ENCODE measurements around the gene TRUB2. TPM values are rescaled to one million over a fixed set of nuclear protein-coding genes. Genes with fewer than 3 reads are reported as not detected.
"Not testable (repeated sequence)": the region's sequence is repeated elsewhere in the genome, so short reads cannot be mapped to it uniquely, and the experiment has no call there.

Gene TRUB2
- total RNA-seq, 1 donor from 2014 or later: 29.2 TPM

- TF ChIP-seq, protein P1, sequence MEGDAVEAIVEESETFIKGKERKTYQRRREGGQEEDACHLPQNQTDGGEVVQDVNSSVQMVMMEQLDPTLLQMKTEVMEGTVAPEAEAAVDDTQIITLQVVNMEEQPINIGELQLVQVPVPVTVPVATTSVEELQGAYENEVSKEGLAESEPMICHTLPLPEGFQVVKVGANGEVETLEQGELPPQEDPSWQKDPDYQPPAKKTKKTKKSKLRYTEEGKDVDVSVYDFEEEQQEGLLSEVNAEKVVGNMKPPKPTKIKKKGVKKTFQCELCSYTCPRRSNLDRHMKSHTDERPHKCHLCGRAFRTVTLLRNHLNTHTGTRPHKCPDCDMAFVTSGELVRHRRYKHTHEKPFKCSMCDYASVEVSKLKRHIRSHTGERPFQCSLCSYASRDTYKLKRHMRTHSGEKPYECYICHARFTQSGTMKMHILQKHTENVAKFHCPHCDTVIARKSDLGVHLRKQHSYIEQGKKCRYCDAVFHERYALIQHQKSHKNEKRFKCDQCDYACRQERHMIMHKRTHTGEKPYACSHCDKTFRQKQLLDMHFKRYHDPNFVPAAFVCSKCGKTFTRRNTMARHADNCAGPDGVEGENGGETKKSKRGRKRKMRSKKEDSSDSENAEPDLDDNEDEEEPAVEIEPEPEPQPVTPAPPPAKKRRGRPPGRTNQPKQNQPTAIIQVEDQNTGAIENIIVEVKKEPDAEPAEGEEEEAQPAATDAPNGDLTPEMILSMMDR (IDR thresholded peaks at IDR 0.05; ENCODE audit: unreplicated experiment): no peak
- Mint-ChIP-seq H3K27ac (peak overlapping the region; percentile 82), H3K4me1 (ENCODE audit: low read depth) (peaks cover 11% of the 10 kb centered on the region), H3K27me3 (no peaks in the 10 kb centered on the region), H3K36me3 (ENCODE audit: insufficient read depth) (peaks cover 3% of the 10 kb centered on the region), H3K9me3 (ENCODE audit: low read depth) (no peaks in the 10 kb centered on the region), H3K4me3 (ENCODE audit: low read depth) (no peak overlapping the region)
- no peak for DNase-seq (ENCODE audit: low spot score, unreplicated experiment)
These were observed 42.1 kb downstream of the TRUB2 start for GRCh38 chr9:128280084-128280622.

DNA sequence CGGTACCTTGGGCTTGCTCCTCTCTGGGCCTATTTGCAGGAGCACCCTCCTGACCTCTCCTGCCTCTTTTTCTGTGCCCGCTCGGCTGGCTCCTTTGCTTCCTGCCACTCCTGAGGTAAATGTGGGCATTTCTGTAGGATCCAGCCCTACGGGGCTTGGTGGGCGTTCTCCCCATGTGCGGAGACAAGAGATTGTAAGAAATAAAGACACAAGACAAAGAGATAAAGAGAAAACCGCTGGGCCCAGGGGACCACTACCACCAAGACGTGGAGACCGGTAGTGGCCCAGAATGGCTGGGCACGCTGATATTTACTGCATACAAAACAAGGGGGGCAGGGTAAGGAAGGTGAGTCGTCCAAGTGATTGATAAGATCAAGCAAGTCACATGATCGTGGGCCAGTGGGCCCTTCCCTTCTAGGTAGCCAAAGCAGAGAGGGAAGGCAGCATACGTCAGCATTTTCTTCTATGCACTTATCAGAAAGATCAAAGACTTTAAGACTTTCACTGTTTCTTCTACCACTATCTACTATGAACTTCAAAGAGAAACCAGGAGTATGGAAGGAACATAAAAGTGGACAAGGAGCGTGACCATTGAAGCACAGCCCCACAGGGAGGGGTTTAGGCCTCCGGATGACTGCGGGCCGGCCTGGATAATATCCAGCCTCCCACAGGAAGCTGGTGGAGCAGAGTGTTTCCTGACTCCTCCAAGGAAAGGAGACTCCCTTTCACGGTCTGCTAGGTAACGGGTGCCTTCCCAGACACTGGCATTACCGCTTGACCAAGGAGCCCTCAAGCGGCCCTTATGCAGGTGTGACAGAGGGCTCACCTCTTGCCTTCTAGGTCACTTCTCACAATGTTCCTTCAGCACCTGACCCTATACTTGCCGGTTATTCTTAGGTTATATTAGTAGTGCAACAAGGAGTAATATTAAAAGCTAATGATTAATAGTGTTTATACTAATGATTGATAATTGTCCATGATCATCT, 42.9 kb downstream of the TRUB2 start:
- not testable (repeated sequence) for H3K4me3 Mint-ChIP-seq (ENCODE audit: low read depth); H3K9me3 Mint-ChIP-seq (ENCODE audit: low read depth); H3K27me3 Mint-ChIP-seq; H3K36me3 Mint-ChIP-seq (ENCODE audit: insufficient read depth); DNase-seq (ENCODE audit: low spot score, unreplicated experiment)
- Mint-ChIP-seq H3K4me1 (ENCODE audit: low read depth) (peaks cover 15% of the 10 kb centered on the region), H3K27ac (peak overlapping the region; percentile 60)

- H3K4me1 Mint-ChIP-seq (ENCODE audit: low read depth): peaks cover 15% of the 10 kb centered on the region
- no peak for DNase-seq (ENCODE audit: low spot score, unreplicated experiment)
These were observed 45.5 kb downstream of the TRUB2 start for GRCh38 chr9:128276574-128277270.

GRCh38 chr9:128276008-128276573, 46.2 kb downstream of the TRUB2 start, which contains the start of gene SWI5:
TSS of gene SWI5 (plus strand) at chr9:128276276.
- H3K36me3 Mint-ChIP-seq (ENCODE audit: insufficient read depth): peaks cover 7% of the 10 kb centered on the region
- H3K4me3 Mint-ChIP-seq (ENCODE audit: low read depth): peak within 1 kb of the TSS; percentile 94
- H3K9me3 Mint-ChIP-seq (ENCODE audit: low read depth): no peaks in the 10 kb centered on the region
- H3K27ac Mint-ChIP-seq: peak within 1 kb of the TSS; percentile 96
- H3K4me1 Mint-ChIP-seq (ENCODE audit: low read depth): peaks cover 15% of the 10 kb centered on the region
- no peaks in the 10 kb centered on the region for H3K27me3 Mint-ChIP-seq
- DNase-seq (ENCODE audit: low spot score, unreplicated experiment): peak; percentile 99
- TF ChIP-seq, protein P1 (IDR thresholded peaks at IDR 0.05; ENCODE audit: unreplicated experiment): no peak

More at GRCh38 chr9:128276574-128277270, 45.5 kb downstream of the TRUB2 start:
- Mint-ChIP-seq H3K4me3 (ENCODE audit: low read depth) (peak overlapping the region; percentile 94), H3K27me3 (no peaks in the 10 kb centered on the region), H3K36me3 (ENCODE audit: insufficient read depth) (peaks cover 5% of the 10 kb centered on the region), H3K9me3 (ENCODE audit: low read depth) (no peaks in the 10 kb centered on the region), H3K27ac (peak overlapping the region; percentile 96)
- TF ChIP-seq, protein P1 (IDR thresholded peaks at IDR 0.05; ENCODE audit: unreplicated experiment): no peak

- Mint-ChIP-seq H3K36me3 (ENCODE audit: insufficient read depth) (peaks cover 7% of the 10 kb centered on the region), H3K27ac (peak within 1 kb of the TSS; percentile 96), H3K9me3 (ENCODE audit: low read depth) (no peaks in the 10 kb centered on the region), H3K4me1 (ENCODE audit: low read depth) (peaks cover 15% of the 10 kb centered on the region), H3K27me3 (no peaks in the 10 kb centered on the region), H3K4me3 (ENCODE audit: low read depth) (peak within 1 kb of the TSS; percentile 94)
- DNase-seq (ENCODE audit: low spot score, unreplicated experiment): peak; percentile 30
- TF ChIP-seq, protein P1 (IDR thresholded peaks at IDR 0.05; ENCODE audit: unreplicated experiment): no peak
These were observed 46.8 kb downstream of the TRUB2 start, which contains the start of gene GOLGA2 for GRCh38 chr9:128275198-128276007. TSS of gene GOLGA2 (minus strand) at chr9:128276007. CDS start at chr9:128275976, 31 bp downstream.

Measured in progenitor cell of endocrine pancreas (in vitro differentiated cells).